Retina (tissue), 1 donor: ENCODE results near the gene LRRC53.

ENCODE experiments used
- DNase-seq: peaks from one replicate; pipeline ENCODE4 v3.0.0-alpha.2; 2016

Gene LRRC53

DNA sequence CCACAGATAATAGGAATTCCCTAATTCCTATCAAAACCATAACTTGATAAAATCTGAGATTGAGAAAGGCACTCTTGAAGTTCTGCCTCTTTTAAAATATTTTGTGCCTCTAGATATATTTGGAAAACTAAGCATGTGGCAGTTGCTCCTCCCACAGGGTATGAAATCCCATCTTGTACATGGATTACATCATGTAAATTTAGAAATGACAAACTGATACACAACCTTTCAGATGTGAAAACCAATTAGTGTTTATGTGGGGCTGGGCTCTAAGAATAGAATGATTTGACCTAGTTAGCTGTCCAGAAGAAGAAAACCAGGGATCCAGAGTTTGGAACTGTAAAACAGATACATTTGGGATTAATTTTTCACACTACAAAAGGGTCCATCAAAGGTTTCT lies 15.7 kb downstream of the LRRC53 start:
- DNase-seq, result no peak

DNA sequence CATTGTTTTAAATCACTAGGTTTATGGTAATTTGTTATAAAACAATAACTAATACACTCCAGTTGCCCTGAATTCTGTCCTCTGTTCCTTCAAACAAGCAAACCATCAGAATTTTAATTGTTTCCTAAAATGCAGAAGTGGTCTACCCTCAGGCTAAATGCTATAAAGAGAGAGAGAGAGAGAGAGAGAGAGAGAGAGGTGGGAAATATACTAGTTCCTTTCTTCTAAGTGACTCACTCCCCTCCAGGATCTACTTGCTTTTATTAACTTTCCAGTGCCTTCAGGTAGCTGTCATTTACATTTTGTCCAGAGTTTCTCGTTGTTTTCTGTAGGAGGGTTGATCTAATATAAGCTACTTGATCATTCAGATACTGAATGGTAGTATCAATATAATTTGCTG lies 26.4 kb downstream of the LRRC53 start:
- DNase-seq, result no peak

DNA sequence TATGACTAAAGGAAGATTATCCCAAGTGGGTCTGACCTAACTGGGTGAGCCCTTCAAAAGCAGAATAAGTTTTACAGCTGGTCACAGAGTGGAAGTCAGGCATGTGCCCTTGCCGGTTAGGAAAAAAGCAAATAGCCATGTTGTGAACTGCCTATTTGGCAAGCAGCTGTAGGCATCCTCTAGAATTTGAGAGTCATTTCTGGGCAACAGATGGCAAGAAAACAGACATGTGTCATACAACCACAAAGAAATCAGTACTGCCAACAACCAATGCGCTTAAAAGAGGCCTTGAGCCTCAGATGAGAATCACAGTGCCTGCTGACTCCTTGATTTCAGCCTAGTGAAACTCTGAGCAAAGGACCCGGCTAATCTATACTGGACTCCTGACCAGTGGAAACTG lies 26.8 kb downstream of the LRRC53 start:
- no peak for DNase-seq

DNA sequence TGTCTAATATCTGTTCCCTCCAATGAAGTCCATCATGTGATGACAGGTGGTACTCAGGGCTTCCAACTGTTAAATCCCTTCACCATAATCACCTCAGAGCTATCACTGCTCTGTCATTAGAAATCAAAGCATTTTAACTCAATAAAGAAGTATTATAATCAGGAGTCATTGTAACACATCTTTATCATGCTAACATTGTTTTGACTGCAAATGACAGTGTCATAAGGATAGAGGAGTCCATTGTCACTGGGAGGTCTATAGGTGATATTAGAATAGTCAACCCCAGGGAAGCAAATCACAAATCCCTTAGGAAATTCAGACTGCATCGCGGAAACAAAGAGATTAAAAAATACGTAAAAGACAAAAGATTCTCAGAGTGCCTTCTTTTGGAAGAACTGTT lies 30.8 kb downstream of the LRRC53 start:
- DNase-seq, result no peak

DNA sequence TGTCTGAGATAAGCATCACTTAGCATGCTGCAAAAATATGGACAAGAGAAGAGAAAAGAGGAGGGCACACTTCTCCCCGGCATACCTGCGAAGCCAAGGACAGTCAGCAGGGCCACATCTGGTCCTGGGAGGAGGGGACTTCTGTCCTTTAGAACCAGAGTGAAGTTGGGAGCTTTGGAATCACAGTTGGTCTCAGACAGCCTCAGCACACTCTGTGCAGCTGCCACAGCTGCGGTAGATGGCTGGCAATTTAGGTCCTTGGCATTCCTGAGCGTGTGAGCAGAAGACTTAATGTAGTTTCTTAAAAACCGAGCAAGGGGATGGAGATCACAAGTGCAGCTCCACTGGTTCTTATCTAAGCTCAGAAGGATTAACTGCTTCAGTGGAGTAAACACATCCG lies 32.3 kb downstream of the LRRC53 start:
- no peak for DNase-seq

DNA sequence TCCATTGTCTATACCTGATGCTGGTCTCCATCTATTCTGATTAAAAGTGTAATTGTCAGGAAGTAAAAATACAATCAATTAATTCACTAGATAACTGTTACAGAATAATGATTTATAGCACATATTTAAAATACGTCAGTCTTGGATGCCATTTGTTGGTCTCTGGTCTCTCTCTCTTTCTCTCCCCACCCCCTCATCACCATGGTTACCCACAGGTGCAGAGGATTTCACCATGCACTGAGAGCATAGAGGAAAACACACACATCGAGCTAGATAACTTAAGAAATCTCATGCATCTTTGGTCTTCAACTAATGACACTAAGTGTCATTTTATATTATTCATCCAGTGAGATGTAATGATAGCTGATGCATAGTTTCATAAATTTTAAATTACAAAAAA lies 33.4 kb downstream of the LRRC53 start:
- no peak for DNase-seq

DNA sequence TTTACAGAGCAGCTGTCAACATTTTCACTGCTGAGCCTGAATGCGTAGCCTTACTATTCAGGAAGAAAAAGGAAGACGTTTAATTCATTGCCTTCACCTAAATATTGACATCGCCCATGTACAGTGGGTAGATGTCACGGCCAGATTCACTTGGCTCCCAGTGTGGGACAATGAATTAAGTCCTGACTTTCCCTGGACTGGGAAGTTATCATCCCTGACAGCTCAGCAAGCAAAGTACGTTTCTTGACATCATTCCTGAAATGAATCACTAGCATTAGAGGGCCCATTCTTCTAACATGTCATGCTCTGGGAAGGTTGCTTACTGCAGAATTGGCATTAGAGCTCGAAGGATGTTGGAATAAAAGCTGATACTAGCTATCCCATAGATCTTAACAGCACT lies 37.8 kb downstream of the LRRC53 start:
- DNase-seq, result no peak

DNA sequence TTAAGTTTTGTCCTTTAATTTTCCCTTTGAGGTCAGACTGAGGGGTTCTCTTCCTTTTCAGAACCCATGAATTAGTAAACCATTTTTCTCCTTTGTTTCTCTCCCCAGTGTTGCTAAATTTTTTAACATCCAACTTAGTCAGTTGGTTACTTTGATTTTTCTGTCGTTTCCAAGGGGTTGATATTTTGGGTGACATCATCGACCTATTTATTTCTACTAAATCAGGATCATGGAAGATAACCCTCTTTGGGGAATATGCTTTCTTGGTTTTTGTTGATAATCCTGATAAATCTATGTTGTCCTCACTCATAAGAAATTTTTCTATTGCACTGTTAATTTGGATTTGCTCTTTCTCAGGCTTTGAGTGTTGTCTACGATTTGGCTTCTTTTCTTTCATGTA lies 40.9 kb downstream of the LRRC53 start:
- no peak for DNase-seq

DNA sequence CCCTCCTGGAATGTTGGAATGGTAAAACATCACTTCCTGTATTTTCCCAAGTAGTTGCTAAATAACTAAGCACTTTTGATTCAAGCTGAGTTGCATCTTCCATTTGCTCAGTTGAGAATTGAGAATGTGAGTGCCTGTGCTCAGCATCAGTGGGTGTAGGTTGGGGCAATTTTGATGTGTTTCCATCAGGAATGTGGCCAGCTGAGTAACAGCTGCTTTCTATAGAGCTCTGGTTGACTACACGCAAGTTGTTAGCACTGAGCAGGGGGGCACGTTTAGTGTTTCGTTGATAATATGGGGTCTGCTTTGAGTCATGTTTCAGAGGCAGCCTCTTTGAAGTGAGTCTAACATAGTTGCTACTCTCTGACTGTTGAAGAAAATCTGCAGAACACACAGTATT lies 41.5 kb downstream of the LRRC53 start:
- DNase-seq, result no peak

DNA sequence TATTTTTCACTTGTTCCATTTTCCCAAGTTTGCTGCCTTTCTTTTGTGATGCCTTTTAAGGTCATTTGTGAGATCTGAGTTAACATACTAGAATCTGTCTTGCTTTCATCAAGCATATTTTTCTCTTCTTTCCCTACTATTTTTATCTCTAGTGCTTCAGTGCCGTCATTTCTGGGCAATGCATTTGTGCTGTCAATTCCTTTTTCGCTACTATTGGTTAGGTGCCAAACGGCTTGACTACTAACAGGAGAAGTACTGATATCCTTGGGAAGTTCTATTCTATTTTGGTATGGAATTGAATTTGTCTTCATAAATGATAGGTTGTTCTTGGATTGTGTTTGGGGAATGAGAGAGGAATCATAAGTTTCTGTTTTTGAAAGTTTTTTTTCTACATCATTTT lies 42.2 kb downstream of the LRRC53 start:
- no peak for DNase-seq

DNA sequence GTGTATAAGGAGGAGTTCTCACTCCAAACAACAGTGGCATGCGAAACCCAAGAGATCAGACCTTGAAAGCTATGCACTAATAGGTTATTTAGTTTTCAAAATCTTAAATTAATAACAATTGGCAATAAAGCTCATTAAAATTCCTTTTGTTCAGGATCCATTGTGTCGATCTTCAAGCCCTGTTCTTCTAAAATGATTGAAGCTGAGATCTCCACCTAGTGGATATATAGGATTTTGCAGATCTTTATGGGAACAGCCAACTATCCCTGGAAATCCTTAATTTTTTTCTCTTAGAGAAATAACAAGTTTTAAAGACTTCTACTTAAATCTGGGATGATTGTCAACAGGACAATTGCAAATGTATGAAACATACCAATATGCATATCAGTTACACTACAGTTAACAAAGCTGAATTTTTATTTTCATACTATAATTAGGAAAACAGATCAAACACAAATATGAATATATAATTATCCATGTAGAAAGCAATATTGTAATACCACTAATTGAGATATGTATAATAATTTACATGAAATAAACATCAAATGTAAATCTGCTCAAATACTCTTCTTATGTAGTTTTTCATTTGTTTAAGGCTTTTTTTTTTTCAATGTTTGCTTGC lies 43.3 kb downstream of the LRRC53 start:
- peak; percentile 30 for DNase-seq

DNA sequence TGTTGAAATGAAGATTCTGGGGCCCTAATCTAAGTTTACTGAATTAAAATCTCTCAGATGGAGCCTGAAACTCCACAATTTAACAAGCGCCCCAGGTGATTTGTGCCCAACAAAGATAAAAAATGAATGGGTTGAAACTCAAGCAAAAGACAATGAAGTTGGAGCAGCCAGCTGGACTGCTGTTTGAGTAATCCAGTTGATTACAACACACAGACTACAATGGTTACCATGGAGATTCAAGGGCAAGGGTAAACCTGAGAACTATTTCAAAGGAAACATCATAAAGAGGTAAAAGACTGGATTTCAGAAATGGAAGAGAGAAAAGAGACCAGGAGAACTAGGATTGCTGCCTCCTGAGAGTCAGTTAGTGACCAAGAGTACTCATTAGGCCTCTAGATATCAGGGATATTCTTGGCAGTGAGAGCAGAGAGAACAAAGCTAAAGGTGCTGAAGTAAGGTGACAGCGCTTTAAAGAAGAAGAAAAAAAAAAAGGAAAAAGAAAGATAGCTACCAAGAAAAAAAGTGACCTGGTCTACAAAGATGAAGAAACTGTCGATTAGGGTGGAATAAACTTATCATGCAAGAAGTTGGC lies 44.5 kb downstream of the LRRC53 start:
- no peak for DNase-seq

DNA sequence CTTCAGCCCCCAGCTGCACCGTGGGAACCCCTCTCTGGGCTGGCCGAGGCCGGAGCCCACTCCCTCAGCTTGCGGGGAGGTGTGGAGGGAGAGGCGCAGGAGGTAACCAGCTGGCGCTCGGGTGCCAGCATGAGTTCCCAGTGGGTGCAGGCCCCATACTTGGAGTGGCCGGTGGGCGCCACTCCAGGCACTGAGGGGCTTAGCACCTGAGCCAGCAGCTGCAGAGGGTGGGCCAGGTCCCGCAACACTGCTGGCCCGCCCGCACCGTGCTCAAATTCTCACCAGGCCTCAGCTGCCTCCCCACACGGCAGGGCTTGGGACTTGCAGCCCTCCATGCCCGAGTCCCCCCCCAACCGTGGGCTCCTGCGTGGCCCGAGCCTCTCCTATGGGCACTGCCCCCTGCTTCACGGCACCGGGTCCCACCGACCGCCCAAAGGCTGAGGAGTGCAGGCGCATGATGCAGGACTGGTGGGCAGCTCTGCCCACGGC lies 47.2 kb downstream of the LRRC53 start:
- no peak for DNase-seq

DNA sequence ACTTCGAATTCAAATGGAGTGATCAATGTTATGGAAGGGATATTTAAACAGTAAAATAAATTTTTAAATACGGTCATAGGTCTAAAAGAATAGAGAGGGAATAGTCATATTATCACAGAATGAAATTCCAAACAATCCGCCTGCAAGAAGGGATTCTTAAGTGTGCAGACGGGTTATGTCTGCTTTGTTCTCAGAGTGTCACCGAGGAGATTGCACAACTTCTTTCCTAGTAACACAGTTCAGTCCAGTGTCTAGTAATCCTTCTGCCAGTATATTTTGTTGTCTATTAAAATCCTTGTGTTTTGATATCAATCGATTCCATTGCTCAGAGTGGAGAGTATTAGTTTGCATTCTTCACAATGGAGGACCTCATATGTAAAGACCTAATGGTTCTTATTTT lies 48.4 kb downstream of the LRRC53 start:
- DNase-seq, result no peak

DNA sequence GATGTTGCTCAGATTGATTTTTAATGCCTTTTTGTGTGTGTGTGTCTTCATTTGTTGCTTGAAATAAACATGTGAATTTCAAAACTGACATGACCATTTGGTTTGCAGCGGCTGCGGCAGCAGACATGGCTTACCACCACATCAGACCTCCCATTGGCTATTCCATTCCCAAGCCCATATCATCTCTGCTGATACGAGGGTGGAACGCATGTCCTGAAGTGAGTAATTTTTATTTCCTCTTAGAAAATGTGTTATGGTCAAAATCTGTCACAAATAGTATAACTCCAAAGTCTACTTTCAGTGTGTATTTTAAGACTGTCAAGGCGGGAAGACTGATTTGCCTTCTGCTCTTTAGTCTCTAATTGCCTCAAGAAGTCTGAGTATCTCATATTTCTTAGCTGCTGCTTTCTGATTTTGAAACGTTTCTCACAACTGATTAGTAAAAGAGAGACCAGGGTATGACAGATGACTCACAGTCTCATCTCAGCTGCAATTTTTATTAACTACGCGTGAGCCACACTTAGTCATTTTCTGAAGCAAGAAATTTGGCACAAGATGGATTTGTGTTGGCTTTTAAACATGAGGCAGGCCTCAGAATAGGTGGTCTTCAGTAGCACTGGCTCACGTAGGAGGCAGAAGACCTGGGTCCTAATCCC lies 49.0 kb downstream of the LRRC53 start:
- no peak for DNase-seq

DNA sequence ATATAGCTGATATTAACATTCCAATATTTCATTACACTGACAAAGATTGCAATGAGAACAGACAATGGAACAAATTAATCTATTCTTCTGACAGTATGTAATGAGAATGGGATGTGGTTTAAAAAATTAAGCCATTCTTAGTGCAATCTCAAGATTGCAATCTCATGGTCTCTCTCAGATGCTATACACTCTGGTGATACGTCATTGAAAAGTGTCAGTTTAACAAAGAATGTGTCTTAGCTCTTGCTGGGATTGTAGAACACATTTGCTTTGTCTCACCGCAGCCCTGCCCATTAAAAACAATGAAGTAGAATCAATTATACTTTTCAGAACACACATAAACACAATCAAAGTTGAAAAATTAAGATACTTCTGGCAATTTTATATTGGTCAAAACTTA lies 55.2 kb downstream of the LRRC53 start:
- no peak for DNase-seq

DNA sequence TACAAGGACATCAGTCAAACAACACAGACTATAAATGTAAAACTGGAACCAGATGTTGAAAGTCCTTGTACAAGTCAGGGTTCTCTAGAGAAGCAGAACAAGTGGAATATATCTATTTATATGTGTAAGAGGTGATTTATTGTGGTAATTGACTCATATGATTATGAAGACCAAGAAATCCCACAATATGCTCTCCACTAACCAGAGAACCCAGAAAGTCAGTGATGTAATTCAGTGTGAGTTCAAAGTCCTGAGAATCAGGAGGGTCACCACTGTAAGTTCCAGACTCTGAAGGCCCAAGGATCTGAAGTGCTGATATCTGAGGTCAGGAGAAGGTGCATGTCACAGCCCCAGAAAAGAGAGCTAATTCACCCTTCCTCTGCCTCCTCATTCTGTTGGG lies 57.0 kb downstream of the LRRC53 start:
- no peak for DNase-seq

DNA sequence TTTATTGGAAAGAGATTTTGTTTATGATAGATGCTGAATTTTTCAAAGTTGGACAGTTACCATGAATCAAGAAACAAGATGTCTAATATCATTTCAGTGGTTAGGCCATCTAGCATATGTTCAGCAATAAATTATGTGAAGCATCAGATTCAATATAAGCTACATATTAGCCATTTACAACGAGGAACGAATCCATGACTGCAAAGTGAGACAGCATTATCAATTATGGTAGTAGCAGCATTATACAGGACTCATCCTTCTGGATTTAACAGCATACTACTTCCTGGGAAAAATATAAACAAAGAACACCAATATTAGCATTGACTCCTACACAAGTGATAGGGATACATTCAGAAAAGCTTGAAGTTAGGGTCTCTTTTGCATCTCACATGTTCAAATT lies 59.1 kb downstream of the LRRC53 start:
- no peak for DNase-seq

DNA sequence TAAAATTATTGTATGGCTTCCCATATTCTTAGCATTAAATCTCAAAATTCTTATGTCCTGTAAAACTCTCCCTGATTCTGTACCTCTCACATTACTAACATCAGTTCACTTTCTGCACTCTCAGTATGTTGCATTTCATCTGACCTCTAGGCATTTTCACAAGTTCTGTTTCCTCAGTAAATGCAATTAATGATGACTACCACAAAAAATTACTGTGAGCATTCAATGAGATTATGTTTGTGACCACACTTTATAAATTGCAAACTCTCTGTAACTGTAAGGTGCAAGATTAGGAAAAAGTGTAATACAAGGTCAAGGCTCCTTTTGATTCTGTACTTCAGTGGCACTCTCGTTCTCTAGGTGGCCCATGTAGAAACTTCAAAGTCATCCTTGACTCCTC lies 60.4 kb downstream of the LRRC53 start:
- no peak for DNase-seq

DNA sequence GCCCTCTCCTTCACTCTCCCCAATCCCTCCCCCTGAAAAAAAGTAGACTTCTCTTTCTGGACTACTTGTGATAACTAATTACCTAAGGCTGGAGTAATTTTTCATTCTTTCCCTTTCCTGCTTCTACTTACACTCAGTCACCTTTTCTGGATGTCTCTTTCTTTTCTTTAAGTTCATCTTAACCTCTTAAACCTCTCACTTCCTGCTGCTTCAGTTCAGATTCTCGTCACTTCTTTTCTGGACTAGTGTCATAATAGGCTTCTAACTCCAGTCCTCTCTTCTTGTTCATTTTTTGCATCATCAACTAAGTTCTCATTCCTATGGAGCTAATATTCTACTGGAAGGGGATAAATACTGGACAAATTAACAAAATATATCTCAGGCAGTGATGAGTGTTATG lies 75.4 kb downstream of the LRRC53 start:
- no peak for DNase-seq

DNA sequence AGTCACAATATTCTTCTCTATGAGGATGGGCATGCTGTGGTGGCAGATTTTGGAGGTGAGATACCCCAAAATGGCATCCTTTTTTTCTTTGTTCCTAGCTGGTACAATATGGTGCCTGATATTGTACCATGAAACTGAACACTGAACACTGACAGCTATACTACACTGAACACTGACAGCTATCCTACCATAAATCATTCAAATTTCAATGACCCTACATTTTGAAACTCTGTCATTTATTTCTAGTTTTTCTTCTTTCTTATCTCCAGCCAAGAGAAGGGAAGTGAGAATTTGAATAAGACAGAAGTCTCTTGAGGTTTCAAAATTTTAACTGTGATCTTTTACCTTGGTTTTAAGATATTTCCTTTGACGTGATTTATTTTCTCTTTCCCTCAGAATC lies 76.3 kb downstream of the LRRC53 start:
- no peak for DNase-seq

DNA sequence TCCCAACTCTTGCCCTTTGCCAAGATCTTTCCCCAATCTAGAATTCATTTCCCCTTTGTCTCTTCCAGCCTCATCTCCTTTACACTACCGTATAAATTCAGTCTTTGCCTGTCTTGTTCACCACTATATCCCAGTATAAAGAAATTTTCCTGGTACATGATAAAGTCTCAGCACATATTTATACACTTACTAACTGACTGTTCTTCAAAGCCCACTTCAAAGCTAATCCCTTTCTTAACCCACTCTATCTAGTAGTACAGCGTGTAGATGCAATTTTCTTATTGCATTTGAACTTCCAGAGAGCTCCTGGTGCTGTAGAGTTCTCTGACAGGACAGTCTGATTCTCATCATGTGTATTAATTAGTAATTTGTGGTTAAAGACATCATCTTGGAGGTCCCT lies 78.1 kb downstream of the LRRC53 start:
- DNase-seq, result no peak

DNA sequence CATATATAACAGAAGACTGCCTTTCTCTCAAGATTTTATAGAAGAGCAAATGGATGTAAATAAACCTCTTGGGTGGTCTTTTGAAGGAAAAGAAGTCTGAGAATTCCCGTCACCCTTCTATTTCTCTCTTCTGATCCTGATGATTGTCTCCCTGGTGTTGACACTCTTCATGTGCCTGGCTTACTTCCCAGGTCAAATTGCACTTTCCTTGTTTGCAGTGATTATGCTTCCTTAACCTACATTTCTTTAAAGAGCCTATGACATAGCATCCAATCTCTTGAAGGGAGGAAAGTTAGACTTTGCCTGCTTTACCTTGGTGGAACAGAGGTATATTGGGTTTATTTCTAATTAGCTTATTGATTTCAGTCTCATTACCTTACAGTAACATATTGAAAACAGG lies 80.1 kb downstream of the LRRC53 start:
- DNase-seq, result no peak

DNA sequence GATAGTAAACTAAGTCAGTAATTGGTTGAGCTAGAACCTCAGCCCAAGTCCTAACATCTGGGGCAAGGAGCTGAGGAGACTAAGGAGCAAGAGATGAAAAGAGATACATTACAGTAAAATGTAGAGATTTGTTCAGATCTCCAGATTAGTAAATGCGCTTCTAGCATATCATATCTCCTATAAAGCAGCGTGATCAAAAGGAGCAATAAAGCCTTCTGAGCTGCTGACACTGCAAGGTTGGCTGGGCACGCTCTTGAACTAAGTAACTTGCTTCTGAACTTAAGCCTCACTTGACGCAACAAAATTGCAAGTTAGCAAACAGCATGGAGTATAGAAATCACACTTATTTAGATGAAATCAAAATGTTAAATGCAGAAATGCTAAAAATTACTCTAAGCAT lies 80.9 kb downstream of the LRRC53 start:
- DNase-seq, result no peak
